ENCODE measurements around the gene C12orf50. TPM values are rescaled to one million over a fixed set of nuclear protein-coding genes. Genes with fewer than 3 reads are reported as not detected.

Gene C12orf50
- total and polyA plus RNA-seq, 10 of the 15 experiments (the other 5 are each of a cell fraction or from before 2014, with no cell fraction given): 0.03 to 0.06 TPM; not detected in 8

DNA sequence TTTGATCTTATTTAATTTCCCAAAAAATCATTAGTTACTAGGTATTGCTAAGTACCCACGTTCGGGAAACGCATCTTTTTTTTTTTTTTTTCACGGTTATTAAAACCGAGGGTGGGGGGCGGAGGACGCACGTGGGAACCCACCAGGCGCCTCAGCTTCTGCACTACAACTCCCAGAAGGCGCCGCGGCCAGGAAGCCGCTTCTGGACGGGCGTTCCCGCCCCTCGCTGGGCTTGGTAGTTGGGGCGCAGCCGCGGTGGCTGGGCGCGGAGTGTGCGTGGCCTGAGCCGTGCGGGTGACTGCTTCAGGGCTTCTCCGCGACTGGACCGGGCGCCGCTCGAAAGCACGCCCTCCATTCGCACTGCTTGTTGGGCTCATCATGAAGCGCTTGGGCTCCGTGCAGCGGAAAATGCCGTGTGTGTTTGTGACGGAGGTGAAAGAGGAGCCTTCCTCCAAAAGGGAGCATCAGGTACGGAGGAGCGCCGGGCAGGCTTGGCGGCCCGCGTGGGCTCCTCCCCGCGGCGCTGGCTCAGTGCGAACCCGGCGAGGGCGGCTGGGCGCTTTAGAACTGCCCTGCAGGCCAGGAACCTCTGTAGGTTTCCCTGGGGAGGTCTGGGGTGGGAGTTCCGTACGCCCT is 6.2 kb upstream of the C12orf50 start:
- in situ Hi-C loops (cut with MboI) (no loop called here), intact Hi-C loops (cut with micrococcal nuclease; ENCODE audit: unreplicated experiment) (loop anchor here (10.0 kb wide), 1 partner anchor 349 kb away; no protein-coding TSS in a partner anchor)
- no TSS peak for BruUV-seq (replicated peaks)
- under 1% methylated on average over 46 of the region's 54 CpGs for WGBS (ENCODE audit: insufficient coverage, insufficient replicate concordance, low lambda C conversion rate, missing lambda C conversion rate)
- Histone ChIP-seq H4K20me1 (ENCODE audit: control insufficient read depth, insufficient read depth) (no peaks in the 10 kb centered on the region), H3K79me2 (ENCODE audit: control insufficient read depth, insufficient read depth, low read length) (peaks cover 40% of the 10 kb centered on the region), H3K9ac (ENCODE audit: control insufficient read depth, insufficient read depth, low read length) (peak overlapping the region; percentile 86), H3K4me3 (peak overlapping the region; percentile 86), H3K27ac (ENCODE audit: control insufficient read depth, insufficient read depth) (peak overlapping the region; percentile 69), H2AFZ (ENCODE audit: control insufficient read depth, low read depth, low read length) (peak overlapping the region; percentile 76), H3K4me2 (ENCODE audit: control insufficient read depth, insufficient read depth) (peak overlapping the region; percentile 46), H3K27me3 (replicated peaks in 1 of 2; ENCODE audit: control insufficient read depth in 2 of 2, insufficient read depth in 2 of 2, low read length in 1 of 2) (no peaks in the 10 kb centered on the region), H3K9me3 (replicated peaks; ENCODE audit: control insufficient read depth, insufficient read depth, low read length) (no peaks in the 10 kb centered on the region), H3K36me3 (ENCODE audit: control insufficient read depth in 2 of 2, insufficient read depth in 2 of 2, low read length in 1 of 2) (no peaks in the 10 kb centered on the region), H3K4me1 (ENCODE audit: control insufficient read depth, insufficient read depth, low read length) (no peaks in the 10 kb centered on the region)
- ChIA-PET CTCF (interaction anchor here (0.5 kb wide), 1 partner anchor 187 kb away, joined by 3 read pairs; no protein-coding TSS in a partner anchor), RAD21 (ENCODE audit: unreplicated experiment) (interaction anchor here (1.5 kb wide), 1 partner anchor 16 kb away, joined by 4 read pairs; no protein-coding TSS in a partner anchor), SMC1A (ENCODE audit: uncharacterized antibody, unreplicated experiment) (interaction anchor here (1.4 to 1.7 kb wide), 2 partner anchors 18 to 28 kb away, joined by 3 to 7 read pairs; no protein-coding TSS in a partner anchor), POLR2A (interaction anchor here (0.6 to 2.3 kb wide), 4 partner anchors 16 to 1538 kb away, joined by 3 to 6 read pairs (median 3); no protein-coding TSS in a partner anchor)
- peak; percentile 31 for DNase-seq (ENCODE audit: low read depth, low spot score)
- FAIRE-seq: peak; percentile 87
- peak; percentile 97 for ATAC-seq
- TF ChIP-seq, protein P1, sequence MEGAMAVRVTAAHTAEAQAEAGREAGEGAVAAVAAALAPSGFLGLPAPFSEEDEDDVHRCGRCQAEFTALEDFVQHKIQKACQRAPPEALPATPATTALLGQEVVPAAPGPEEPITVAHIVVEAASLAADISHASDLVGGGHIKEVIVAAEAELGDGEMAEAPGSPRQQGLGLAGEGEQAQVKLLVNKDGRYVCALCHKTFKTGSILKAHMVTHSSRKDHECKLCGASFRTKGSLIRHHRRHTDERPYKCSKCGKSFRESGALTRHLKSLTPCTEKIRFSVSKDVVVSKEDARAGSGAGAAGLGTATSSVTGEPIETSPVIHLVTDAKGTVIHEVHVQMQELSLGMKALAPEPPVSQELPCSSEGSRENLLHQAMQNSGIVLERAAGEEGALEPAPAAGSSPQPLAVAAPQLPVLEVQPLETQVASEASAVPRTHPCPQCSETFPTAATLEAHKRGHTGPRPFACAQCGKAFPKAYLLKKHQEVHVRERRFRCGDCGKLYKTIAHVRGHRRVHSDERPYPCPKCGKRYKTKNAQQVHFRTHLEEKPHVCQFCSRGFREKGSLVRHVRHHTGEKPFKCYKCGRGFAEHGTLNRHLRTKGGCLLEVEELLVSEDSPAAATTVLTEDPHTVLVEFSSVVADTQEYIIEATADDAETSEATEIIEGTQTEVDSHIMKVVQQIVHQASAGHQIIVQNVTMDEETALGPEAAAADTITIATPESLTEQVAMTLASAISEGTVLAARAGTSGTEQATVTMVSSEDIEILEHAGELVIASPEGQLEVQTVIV (IDR thresholded peaks at IDR 0.05; ENCODE audit: borderline replicate concordance, partially characterized antibody): peak; percentile 48
- TF ChIP-seq CHD2 (IDR thresholded peaks at IDR 0.05; ENCODE audit: borderline replicate concordance, low read depth, low read length) (peak; percentile 70; the same call in 1 of the 2 replicates), SUZ12 (IDR thresholded peaks at IDR 0.05; ENCODE audit: unreplicated experiment) (no peak), CBX3 (IDR thresholded peaks at IDR 0.05; ENCODE audit: borderline replicate concordance, low read depth) (no peak), SIX5 (IDR thresholded peaks at IDR 0.05; ENCODE audit: low read depth, low read length, severe bottlenecking) (peak; percentile 87), MXI1 (IDR thresholded peaks at IDR 0.05; ENCODE audit: low read depth, low read length) (peak; percentile 78), BHLHE40 (IDR thresholded peaks at IDR 0.05; ENCODE audit: borderline replicate concordance in 1 of 2, low read depth in 2 of 2, low read length in 1 of 2) (peak; percentile 78 to 82), ZZZ3 (IDR thresholded peaks at IDR 0.05; ENCODE audit: control insufficient read depth, insufficient read length, low read depth) (no peak), POLR2AphosphoS5 (IDR thresholded peaks at IDR 0.05; ENCODE audit: low read length) (peak; percentile 87), RB1 (IDR thresholded peaks at IDR 0.05; ENCODE audit: borderline replicate concordance) (peak; percentile 65; the same call in 1 of the 2 replicates), SIN3A (IDR thresholded peaks at IDR 0.05; ENCODE audit: low read depth, low read length) (0 out of 2 replicates have a peak, but pooled peaks have one; percentile 23), TARDBP (IDR thresholded peaks at IDR 0.05; ENCODE audit: borderline replicate concordance) (peak; percentile 22; the same call in 1 of the 2 replicates), EED (IDR thresholded peaks at IDR 0.05; ENCODE audit: low read depth) (peak; percentile 31; the same call in 1 of the 2 replicates), EGR1 (IDR thresholded peaks at IDR 0.05; ENCODE audit: borderline replicate concordance in 1 of 2, low read depth in 2 of 2, low read length in 2 of 2) (0 out of 3 replicates have a peak, but pooled peaks of 1 of the 2 experiments have one; percentile 21)
- TF ChIP-seq, protein P2, sequence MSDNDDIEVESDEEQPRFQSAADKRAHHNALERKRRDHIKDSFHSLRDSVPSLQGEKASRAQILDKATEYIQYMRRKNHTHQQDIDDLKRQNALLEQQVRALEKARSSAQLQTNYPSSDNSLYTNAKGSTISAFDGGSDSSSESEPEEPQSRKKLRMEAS (IDR thresholded peaks at IDR 0.05; ENCODE audit: low read depth, low read length): peak; percentile 72
- TF ChIP-seq, protein P3, sequence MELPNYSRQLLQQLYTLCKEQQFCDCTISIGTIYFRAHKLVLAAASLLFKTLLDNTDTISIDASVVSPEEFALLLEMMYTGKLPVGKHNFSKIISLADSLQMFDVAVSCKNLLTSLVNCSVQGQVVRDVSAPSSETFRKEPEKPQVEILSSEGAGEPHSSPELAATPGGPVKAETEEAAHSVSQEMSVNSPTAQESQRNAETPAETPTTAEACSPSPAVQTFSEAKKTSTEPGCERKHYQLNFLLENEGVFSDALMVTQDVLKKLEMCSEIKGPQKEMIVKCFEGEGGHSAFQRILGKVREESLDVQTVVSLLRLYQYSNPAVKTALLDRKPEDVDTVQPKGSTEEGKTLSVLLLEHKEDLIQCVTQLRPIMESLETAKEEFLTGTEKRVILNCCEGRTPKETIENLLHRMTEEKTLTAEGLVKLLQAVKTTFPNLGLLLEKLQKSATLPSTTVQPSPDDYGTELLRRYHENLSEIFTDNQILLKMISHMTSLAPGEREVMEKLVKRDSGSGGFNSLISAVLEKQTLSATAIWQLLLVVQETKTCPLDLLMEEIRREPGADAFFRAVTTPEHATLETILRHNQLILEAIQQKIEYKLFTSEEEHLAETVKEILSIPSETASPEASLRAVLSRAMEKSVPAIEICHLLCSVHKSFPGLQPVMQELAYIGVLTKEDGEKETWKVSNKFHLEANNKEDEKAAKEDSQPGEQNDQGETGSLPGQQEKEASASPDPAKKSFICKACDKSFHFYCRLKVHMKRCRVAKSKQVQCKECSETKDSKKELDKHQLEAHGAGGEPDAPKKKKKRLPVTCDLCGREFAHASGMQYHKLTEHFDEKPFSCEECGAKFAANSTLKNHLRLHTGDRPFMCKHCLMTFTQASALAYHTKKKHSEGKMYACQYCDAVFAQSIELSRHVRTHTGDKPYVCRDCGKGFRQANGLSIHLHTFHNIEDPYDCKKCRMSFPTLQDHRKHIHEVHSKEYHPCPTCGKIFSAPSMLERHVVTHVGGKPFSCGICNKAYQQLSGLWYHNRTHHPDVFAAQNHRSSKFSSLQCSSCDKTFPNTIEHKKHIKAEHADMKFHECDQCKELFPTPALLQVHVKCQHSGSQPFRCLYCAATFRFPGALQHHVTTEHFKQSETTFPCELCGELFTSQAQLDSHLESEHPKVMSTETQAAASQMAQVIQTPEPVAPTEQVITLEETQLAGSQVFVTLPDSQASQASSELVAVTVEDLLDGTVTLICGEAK (IDR thresholded peaks at IDR 0.05; ENCODE audit: borderline replicate concordance): peak; percentile 52; the same call in 1 of the 2 replicates
